Measurements from ENCODE around the gene ABCB1.
"Not testable (repeated sequence)": the region's sequence is repeated elsewhere in the genome, so short reads cannot be mapped to it uniquely, and the experiment has no call there.

ABCB1 gene

DNA sequence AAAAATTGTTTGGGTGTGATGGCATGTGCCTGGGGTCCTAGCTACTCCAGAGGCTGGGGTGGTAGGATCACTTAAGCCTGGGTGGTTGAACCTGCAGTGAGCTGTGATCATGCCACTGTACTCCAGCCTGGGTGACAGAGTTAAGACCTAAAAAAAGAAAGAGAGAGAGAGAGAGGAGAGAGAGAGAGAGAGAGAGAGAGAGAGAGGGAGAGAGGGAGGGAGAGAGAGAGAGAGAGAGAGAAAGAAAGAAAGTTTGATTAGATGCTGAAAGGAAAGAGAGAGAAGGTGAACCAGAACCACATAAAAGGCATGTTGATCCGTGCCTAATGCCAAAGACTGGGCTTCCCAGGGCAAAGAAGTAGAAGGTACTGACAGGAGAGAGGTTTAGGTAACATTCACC is 11.1 kb downstream of the ABCB1 start:
- DNase-seq (ENCODE audit: low read depth, low spot score): no peak
- no peak overlapping the region for H3K4me3 ChIP-seq (ENCODE audit: low read depth, low read length)
- TF ChIP-seq, protein P1, sequence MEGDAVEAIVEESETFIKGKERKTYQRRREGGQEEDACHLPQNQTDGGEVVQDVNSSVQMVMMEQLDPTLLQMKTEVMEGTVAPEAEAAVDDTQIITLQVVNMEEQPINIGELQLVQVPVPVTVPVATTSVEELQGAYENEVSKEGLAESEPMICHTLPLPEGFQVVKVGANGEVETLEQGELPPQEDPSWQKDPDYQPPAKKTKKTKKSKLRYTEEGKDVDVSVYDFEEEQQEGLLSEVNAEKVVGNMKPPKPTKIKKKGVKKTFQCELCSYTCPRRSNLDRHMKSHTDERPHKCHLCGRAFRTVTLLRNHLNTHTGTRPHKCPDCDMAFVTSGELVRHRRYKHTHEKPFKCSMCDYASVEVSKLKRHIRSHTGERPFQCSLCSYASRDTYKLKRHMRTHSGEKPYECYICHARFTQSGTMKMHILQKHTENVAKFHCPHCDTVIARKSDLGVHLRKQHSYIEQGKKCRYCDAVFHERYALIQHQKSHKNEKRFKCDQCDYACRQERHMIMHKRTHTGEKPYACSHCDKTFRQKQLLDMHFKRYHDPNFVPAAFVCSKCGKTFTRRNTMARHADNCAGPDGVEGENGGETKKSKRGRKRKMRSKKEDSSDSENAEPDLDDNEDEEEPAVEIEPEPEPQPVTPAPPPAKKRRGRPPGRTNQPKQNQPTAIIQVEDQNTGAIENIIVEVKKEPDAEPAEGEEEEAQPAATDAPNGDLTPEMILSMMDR (IDR thresholded peaks at IDR 0.05; ENCODE audit: low read depth, low read length): no peak
- in situ Hi-C loops (cut with HindIII; ENCODE audit: low sequenced_read_pairs): no loop called here

DNA sequence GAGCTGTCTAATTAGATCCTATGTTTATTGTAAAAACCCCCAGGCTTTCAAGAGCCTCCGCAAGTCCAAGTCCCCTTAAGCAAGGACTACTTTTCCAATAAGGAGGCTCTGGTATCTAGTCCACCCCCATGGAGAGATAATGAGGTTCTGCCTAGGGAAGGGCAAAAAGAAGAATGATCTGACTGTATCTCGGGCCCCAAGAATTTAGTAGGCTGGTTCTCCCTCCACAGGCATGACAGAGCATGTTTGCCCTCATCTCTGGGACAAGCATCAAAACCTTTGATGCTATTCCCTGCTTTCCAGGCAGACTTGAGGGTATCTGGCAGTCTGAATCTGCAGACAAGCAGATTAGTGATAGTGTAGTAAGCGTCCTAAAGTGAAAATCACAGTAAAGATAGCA is 19.0 kb downstream of the ABCB1 start:
- H3K4me3 ChIP-seq (ENCODE audit: low read depth, low read length): no peak overlapping the region
- DNase-seq (ENCODE audit: low read depth, low spot score): no peak
- in situ Hi-C loops (cut with HindIII; ENCODE audit: low sequenced_read_pairs): no loop called here
- TF ChIP-seq, protein P1 (IDR thresholded peaks at IDR 0.05; ENCODE audit: low read depth, low read length): no peak

DNA sequence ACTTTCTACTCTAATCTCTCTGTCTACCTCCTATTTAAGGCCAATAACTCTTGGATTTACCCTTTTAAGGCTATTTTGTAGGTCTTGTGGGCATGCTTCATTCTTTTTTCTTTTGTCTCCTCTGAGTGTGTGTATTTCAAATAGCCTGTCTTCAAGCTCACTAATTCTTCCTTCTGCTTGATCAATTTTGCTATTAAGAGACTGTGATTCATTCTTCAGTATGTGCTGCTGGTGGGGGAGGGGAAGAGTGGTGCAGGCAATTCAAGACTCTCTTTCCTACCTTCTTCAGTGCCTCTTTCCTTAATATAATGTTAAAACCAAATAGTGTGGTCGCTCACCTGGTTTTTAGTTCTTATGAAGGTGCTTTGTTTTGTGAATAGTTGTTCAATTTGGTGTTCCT is 20.0 kb downstream of the ABCB1 start:
- no peak overlapping the region for H3K4me3 ChIP-seq (ENCODE audit: low read depth, low read length)
- DNase-seq (ENCODE audit: low read depth, low spot score): no peak
- in situ Hi-C loops (cut with HindIII; ENCODE audit: low sequenced_read_pairs): no loop called here
- TF ChIP-seq, protein P1 (IDR thresholded peaks at IDR 0.05; ENCODE audit: low read depth, low read length): no peak

DNA sequence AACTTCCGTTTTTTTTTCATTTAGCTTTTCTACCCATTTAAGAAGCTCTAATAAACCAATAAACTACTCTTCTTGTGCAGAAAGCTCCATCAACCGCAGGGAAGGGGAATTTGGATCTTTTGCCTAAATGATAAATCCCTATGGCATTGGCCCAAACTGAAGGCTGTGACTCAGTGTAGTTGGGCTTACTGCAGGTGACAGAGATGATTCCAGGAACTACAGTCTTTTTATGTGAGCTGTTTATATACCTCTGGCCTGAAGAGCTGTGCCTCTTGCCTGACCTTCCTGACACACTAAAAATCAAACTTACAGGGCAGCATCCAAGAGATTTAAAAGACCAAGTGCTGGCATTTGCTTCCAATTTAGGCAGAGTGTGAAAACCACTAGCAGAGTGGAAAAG is 25.2 kb downstream of the ABCB1 start:
- TF ChIP-seq, protein P1 (IDR thresholded peaks at IDR 0.05; ENCODE audit: low read depth, low read length): no peak
- H3K4me3 ChIP-seq (ENCODE audit: low read depth, low read length): no peak overlapping the region
- in situ Hi-C loops (cut with HindIII; ENCODE audit: low sequenced_read_pairs): no loop called here
- peak; percentile 22 for DNase-seq (ENCODE audit: low read depth, low spot score)

DNA sequence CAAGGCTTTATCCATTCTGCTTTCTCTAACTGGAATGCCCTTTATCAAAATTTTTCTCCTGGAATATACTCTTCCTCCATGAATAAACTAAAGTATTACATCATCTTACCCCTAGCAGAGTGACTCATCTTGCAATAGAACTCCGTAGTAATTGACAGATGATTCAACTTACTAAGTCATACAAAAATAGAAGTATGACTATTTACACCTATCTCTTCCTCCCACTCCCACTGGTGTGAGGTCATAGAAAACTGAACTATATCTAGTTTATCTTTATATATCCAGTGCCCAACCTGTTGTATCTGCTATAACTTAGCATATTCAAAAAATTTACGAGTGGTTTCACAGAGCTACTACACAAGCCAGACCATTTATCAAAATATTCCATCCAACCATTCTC is 26.1 kb downstream of the ABCB1 start:
- in situ Hi-C loops (cut with HindIII; ENCODE audit: low sequenced_read_pairs): no loop called here
- TF ChIP-seq, protein P1 (IDR thresholded peaks at IDR 0.05; ENCODE audit: low read depth, low read length): no peak
- H3K4me3 ChIP-seq (ENCODE audit: low read depth, low read length): no peak overlapping the region
- peak; percentile 60 for DNase-seq (ENCODE audit: low read depth, low spot score)

DNA sequence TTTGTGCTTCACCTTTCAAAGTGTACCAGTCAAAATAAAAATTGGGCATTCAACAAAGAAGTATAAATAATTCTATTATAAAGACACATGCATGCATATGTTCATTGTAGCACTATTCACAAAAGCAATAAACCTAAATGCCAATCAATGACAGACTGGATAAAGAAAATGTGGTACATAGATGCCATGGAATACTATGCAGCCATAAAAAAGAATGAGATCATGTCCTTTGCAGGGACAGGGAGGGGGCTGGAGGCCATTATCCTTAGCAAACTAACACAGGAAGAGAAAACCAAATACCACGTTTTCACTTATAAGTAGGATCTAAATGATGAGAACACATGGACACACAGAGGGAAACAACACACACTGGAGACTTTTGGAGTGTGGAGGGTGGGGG is 28.2 kb downstream of the ABCB1 start:
- H3K4me3 ChIP-seq (ENCODE audit: low read depth, low read length); in situ Hi-C loops (cut with HindIII; ENCODE audit: low sequenced_read_pairs); DNase-seq (ENCODE audit: low read depth, low spot score): not testable (repeated sequence)

DNA sequence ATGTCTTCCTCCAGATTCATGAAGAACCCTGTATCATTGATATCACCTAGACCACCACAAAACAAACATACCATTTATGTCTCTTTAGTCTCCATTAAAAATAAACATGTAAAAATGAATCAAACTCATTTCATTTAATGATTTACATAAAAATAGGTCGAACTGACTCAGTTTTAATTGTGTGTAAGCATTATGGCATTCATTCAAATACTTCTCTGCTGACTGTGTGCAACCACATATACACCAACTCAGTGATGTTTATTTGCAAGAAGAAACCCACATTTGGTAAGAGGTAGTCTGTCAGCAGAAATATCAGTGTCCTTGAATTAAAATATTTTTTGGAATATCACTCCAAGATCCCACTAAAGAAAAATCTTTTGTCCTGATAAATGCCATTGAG is 30.5 kb downstream of the ABCB1 start:
- DNase-seq (ENCODE audit: low read depth, low spot score): peak; percentile 76
- no peak overlapping the region for H3K4me3 ChIP-seq (ENCODE audit: low read depth, low read length)
- in situ Hi-C loops (cut with HindIII; ENCODE audit: low sequenced_read_pairs): no loop called here
- TF ChIP-seq, protein P1 (IDR thresholded peaks at IDR 0.05; ENCODE audit: low read depth, low read length): no peak

Data from astrocyte of the spinal cord (primary cell).